Bronchial epithelial cell (primary cell): ENCODE measurements around the gene CHN2. TPM values are rescaled to one million over a fixed set of nuclear protein-coding genes. Genes with fewer than 3 reads are reported as not detected.
A peak's percentile ranks its signal among the peaks of the same experiment; 100 is the strongest.

Source experiments
- DNase-seq: peaks from one replicate; pipeline ENCODE4 v3.0.0-alpha.2; 2010; ENCODE audit warnings: low read depth
- FAIRE-seq: peaks from 2 replicates; lab custom pipeline; 2011; peaks lifted over from hg19 to GRCh38; lab: Jason Lieb, UNC
- H3K27me3 ChIP-seq: 2 replicates; pipeline ENCODE4 v1.5.1; 2011; ENCODE audit warnings: low read length; ENCODE audit not compliant: control insufficient read depth, insufficient read depth
- H3K36me3 ChIP-seq: 2 replicates; pipeline ENCODE4 v1.5.1; 2011; ENCODE audit warnings: low read length; ENCODE audit not compliant: control insufficient read depth, insufficient read depth
- H3K4me3 ChIP-seq: 2 replicates; pipeline ENCODE4 v1.5.1; 2011; ENCODE audit warnings: mild to moderate bottlenecking, low read depth, low read length, control low read depth
- CTCF ChIP-seq: IDR thresholded peaks from 2 replicates; pipeline ENCODE4 v1.5.1; 2011; ENCODE audit warnings: mild to moderate bottlenecking, moderate library complexity, low read length, control low read depth, inconsistent platforms; ENCODE audit not compliant: insufficient read depth, severe bottlenecking
- total RNA-seq: library from RNA; depleted of rRNA; stranded (reverse); fragments of >200 nt; gene quantifications from 2 replicates; pipeline ENCODE4 v1.2.1, GENCODE V29; 2014

The CHN2 gene
- total RNA-seq, 1 donor from 2014 or later = 0.53 TPM

- Histone ChIP-seq H3K36me3 (no peaks in the 10 kb centered on the region), H3K4me3 (no peak overlapping the region), H3K27me3 (peaks cover 4% of the 10 kb centered on the region)
- no peak for FAIRE-seq
- no peak for DNase-seq
- TF ChIP-seq CTCF = no peak
These were observed 170.8 kb downstream of the CHN2 start for GRCh38 chr7:29365423-29365822.

GRCh38 chr7:29367784-29368183, 173.2 kb downstream of the CHN2 start:
- Histone ChIP-seq H3K27me3 (no peaks in the 10 kb centered on the region), H3K4me3 (no peak overlapping the region), H3K36me3 (no peaks in the 10 kb centered on the region)
- no peak for DNase-seq
- no peak for FAIRE-seq
- no peak for TF ChIP-seq CTCF

- Histone ChIP-seq H3K27me3 (no peaks in the 10 kb centered on the region), H3K4me3 (no peak overlapping the region), H3K36me3 (no peaks in the 10 kb centered on the region)
- FAIRE-seq = no peak
- no peak for TF ChIP-seq CTCF
- peak; percentile 13 for DNase-seq
These were observed 175.4 kb downstream of the CHN2 start for GRCh38 chr7:29369909-29370488.

- TF ChIP-seq CTCF = no peak
- Histone ChIP-seq H3K4me3 (no peak overlapping the region), H3K27me3 (no peaks in the 10 kb centered on the region), H3K36me3 (no peaks in the 10 kb centered on the region)
- no peak for FAIRE-seq
- peak; percentile 84 for DNase-seq
These were observed 176.1 kb downstream of the CHN2 start for GRCh38 chr7:29370531-29371314.

- H3K4me3 ChIP-seq = no peak overlapping the region
- FAIRE-seq (no peak), DNase-seq (no peak)
- TF ChIP-seq CTCF = no peak
- no peaks in the 10 kb centered on the region for H3K27me3 ChIP-seq
- H3K36me3 ChIP-seq = no peaks in the 10 kb centered on the region
These were observed 176.9 kb downstream of the CHN2 start for GRCh38 chr7:29371472-29371871.
